ENCODE measurements around the gene ERCC6L2. TPM values are rescaled to one million over a fixed set of nuclear protein-coding genes. Genes with fewer than 3 reads are reported as not detected.

Gene ERCC6L2
- total RNA-seq, 1 donor from 2014 or later = 20.3 TPM

DNA sequence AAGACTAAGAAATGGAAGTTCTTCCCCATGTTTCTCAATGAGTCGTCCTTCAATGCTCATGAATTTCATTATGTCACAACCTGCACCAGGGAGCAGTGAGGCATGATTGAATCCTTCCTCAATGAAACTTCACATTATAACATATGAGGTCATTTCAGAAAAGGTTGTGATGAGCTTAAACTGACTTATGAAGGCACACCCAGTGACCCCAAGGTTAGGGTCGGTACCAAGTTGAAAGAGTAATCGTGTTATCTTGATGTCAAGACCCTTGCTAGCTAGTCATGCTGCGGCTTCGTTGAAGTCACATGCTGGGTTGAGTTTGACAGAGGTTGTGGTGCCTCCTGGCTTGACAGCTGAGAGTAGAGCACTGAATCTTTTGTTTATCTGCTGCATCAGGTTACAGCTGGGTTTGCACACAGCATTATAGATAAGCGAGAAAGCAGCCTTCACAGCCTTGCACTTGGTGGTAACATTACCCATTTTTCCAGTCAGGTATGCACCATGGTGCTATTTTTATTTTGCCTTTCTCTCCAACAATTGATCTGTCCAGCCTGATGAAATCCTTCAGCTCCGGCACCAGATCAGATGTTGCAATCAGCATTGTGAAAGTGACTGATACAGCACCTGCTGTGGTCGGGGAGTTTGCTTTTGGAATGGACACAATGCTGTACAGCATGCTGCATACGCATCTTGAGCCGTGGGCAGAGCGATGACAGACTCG is 133.2 kb downstream of the ERCC6L2 start:
- ATAC-seq (ENCODE audit: poor library complexity) (peak; percentile 48), DNase-seq (no peak)
- intact Hi-C loops (cut with DNase I) = no loop called here

DNA sequence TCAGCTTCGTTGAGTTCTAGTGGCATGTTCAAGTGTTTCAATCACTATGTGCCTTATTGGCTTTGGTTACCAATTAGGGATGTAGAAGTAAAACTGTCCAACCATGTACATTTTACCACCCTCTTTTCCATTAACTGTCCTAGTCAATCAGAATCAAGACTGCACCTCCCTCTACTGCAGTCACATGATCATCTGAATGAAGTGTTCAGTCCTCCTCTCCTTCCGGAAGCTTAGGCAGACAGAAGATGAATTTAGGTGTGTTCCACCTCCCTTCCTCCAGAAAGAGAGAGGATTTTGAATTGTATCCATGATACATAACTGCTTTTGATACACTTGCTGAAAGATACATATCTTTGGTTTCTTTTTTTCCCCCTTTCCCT is 133.7 kb downstream of the ERCC6L2 start:
- DNase-seq (no peak), ATAC-seq (ENCODE audit: poor library complexity) (peak; percentile 36)
- intact Hi-C loops (cut with DNase I) = no loop called here

- intact Hi-C loops (cut with DNase I) = no loop called here
- DNase-seq = no peak
- peak; percentile 78 for ATAC-seq (ENCODE audit: poor library complexity)
Observed at GRCh38 chr9:96009690-96010472, 134.4 kb downstream of the ERCC6L2 start.

DNA sequence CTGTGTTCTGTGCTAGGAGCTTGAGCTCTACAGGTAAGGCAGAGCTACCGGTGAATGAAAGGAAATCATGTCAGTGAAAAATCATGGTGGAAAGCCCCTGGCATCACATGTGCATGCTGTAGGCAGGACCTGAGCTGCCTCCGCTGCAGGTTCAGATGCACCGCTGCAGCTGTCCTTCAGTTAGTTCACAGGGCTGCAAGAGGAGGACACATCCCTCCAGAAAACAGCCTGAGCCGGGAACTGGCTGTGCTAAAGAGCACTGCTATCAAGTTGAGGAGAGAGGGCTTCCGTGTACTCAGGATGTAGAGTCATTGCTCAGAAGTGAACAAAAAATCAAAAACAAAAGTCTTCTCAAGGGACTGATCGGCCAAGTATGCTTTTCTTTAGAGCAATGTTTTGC is 138.6 kb downstream of the ERCC6L2 start:
- peak; percentile 22 for ATAC-seq (ENCODE audit: poor library complexity)
- intact Hi-C loops (cut with DNase I) = no loop called here
- DNase-seq = no peak

DNA sequence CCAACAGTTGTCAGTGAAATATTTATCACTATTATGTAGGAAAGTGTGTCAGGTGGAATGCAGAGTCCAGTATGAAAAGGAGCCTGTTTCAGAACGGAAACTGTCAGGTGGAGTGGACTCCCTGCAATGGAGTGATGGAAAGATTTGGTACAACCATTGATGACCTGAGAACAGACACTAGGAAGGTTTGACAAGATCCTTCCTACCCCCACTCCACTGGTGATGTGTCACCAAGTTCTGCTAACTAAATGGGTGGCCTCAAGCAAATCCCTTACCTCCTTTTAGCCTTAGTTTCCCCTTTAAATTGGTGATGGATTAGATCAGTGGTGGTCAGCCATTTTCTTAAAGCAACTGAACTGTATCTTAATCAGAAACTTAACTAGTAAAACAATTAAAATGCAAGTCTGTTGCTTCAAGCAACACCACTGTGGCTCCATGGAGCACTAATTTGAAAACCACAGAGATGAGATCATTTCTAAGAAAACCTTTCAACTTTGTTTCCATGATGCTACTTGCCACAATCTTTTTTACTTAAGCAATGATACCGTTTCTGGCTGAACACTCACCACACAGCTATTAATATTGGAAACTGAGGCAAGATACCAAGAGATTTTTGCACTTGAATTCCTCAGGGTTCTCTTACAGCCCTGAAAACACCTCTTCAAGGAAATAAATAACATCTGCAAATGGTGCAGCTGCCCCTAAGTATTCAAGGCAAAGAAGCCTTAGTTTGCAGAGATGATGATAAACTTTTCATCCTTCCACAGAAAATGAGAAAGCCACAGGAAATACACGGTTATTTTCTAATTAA is 140.6 kb downstream of the ERCC6L2 start:
- no peak for DNase-seq
- no peak for ATAC-seq (ENCODE audit: poor library complexity)
- intact Hi-C loops (cut with DNase I) = no loop called here

All from Right ventricle myocardium superior (tissue), 1 donor.